Right renal cortex interstitium (tissue), 3 donors: ENCODE measurements around the gene FAM117A. TPM values are rescaled to one million over a fixed set of nuclear protein-coding genes. Genes with fewer than 3 reads are reported as not detected.
A peak's percentile ranks its signal among the peaks of the same experiment; 100 is the strongest.
"Not testable (repeated sequence)": the region's sequence is repeated elsewhere in the genome, so short reads cannot be mapped to it uniquely, and the experiment has no call there.

Experiments
- DNase-seq, 3 donors: peaks; one replicate each; pipeline ENCODE4 v3.0.0-alpha.2; 2013; ENCODE audit warnings: low read depth in 3 of 3, low spot score in 2 of 3
- polyA plus RNA-seq, 3 donors: library from polyadenylated mRNA; unstranded; fragments of 120-200 nt; gene quantifications; one replicate each; pipeline ENCODE4 v1.2.1, GENCODE V29; 2013; ENCODE audit not compliant: insufficient read length in 3 of 3

The FAM117A gene
- polyA plus RNA-seq, 3 donors, result 16.4 to 17.8 (median 17.3) TPM

DNA sequence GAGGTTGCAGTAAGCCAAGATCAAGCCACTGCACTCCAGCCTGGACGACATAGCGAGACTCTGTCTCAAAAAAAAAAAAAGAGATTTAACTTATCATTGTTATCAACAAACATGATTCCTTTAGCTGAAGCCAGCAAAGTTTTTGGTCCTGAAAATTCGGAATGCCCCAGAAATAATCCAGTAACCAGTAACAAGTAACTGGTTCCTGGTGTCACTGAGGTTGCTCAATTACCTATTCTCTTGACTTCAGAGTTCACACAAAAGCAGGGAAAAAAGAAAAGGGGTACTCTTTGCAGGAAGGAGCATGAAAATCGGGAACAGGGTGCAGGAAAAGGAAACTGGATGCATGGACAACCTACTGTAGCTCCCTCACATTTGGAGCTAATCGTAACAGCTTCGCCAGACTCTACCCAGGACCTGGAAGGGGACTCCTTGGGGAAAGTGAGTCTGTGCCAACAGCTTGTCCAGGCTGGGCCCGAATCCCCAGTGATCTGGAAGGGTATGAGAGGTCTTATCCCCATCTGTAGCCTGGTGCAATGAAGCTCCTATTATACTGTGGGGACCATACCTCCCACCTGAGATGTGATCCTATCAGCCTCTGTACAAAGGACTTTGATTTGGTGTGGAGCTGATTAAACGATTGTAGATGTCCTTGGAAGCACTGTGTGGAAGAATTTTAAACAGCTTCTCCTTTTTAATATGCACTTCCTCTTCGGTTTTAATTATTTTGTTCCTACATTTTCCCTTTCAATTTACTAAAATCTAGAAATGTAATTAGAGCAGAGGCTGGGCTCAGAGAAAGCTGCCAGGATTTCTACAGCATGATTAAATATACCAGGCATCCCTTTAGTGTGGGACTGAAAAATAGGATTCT is 82.6 kb downstream of the FAM117A start:
- no peak for DNase-seq

DNA sequence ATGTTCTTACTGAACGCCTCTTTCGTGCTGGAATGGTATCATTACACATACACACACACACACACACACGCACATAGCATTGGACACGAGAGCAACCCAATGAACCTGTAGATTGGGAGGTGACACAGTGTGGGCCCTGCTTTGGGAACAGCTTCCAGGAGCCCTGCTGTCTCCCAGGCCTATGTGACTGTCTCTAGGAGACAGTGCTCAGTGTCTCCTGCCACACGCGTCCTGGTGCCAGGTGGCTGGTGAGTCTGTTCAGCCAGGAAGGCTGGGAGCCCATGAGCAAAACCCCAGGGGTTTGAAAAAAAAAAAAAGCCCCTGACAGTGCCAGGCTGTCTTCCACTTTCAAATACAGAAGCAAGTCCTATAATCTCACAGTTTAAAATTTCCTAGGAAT is 83.6 kb downstream of the FAM117A start:
- no peak for DNase-seq

DNA sequence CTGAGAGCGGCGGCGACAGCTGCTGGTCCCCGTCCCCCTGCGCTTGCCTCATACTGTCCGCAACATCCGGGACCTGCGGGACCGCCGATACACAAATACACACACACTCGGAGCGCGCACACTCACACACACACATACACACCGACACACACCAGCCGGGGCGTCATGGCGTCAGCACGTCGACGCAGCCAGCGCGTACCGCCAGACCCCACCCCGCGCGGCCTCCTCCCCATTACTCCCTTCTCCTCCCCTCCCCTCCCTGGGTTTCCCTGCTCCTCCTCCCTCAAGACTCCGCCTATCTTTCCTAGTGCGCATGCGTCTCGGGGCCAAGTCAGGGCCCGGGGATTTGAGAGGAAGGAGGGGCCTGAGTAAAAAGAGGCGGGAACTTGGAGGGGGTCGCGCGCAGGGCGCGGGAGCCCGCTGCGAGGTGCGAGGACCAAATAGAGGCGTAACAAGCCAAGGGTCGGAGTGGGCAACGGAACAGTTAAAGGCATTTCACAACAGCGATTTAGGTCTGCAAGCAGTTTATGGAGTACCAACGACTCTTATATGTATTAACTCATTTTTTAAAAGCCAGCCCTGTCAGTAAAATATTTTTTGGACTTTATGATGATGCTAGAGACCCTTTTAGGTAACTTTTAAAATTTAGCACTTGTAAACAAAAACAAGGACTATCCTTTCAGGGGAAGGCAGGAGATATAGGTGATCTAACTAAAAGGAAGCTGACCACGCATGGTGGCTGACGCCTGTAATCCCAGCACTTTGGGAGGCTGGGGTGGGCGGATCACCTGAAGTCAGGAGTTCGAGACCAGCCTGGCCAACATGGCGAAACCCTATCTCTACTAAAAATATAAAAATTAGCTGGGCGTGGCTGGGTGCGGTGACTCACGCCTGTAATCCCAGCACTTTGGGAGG is 85.7 kb downstream of the FAM117A start, which contains the start of gene SPOP:
Gene SPOP, minus strand, starts transcription at position 165 of the 915 bp plus-strand sequence. CDS start 55,287 bp downstream, outside the sequence.
- peak; percentile 97 to 99 (median 98) for DNase-seq

DNA sequence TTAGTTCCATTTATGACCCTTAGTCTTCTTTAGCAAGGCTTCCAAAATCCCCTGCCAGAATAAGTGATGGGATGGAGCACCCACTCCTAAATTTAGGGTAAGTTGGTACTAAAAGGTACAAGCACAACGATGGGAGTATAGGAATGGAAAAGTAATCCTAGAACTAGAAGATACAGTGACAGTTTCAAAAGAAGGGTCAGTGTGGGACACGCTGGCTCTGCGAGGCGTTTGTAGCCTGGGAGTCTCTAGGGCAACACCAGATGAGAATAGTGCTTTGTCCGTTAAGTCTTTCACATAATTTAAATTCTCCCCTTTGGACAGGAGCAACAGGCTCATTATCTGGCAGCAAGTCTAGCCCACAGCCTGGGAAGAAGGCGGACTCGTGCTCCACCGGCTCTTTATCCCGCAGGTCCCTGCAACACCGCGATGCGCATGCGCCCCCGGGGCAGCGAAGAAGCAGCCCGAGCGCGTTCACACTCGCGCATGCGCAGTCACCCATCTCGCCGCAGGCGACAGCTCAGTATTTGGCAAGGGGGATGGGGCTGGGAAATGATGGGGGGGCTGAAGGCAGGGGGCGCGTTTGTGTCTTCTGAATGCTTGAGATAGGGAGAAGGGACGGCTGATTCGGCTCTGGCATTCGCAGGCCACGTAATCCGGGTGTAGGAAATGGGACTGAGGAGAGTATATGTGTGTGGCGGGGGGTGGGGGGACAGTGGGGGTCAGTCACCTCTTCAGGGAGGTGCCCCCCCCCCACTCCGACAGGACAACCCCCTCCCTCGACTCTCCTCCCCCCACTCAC is 86.6 kb downstream of the FAM117A start:
- peak; percentile 92 for DNase-seq

DNA sequence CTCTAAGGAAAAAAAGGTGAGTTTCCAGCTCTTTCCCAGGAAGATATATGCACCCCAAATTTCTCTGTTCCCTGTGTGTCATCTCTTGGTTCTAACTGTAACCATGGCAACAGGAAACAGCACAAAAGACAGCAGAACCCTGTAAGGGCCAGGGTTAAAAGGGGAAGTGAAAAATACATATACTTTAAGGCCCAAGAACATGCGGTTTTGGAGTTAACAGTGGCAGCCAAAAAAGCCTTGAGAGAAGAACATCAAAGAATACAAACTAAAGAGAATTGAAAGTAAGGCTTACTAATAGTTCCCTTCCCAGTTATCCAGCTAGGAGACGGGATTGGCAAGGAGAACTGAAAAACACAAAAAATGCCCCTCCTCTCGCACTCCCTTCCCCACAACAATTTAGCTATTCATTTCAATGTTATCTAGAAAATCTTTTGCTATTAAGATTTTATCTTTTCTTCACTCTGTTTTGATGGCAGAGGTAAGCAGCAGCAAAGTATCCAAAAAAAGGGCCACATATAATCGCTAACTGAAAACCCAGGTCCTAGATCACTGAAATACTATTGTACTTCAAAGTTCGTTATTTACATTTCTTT is 87.6 kb downstream of the FAM117A start:
- DNase-seq, result no peak

DNA sequence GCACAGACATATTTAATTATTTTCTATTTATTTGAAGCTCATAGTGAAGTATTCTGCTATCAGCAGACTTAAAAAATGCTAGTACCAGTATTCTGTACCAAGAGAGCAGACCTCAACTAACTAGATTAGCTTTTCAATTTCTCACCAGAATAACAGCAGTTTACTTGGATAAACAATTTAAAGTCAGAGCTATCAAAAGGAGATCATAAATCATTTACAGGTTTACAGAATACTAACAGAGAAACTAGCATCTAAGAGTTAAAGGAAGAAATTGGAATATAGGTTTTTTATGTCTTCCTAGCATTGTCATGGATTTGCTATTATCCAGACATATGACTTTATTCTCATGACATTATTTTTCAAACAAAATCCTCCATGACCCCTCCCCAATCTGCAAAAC is 89.4 kb downstream of the FAM117A start:
- no peak for DNase-seq

DNA sequence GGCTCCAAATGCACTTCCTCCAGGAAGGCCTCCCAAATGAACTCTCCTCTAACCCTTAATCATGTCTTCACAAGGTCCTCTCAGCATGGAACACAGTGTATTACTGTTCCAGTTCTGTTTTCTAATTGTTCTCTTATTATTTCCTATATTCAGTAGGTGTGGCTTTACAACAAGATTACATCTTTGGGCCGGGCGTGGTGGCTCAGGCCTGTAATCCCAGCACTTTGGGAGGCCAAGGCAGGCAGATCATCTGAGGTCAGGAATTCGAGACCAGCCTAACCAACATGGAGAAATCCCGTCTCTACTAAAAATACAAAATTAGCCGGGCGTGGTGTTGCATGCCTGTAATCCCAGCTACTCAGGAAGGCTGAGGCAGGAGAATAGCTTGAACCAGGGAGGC is 90.3 kb downstream of the FAM117A start:
- not testable (repeated sequence) for DNase-seq

DNA sequence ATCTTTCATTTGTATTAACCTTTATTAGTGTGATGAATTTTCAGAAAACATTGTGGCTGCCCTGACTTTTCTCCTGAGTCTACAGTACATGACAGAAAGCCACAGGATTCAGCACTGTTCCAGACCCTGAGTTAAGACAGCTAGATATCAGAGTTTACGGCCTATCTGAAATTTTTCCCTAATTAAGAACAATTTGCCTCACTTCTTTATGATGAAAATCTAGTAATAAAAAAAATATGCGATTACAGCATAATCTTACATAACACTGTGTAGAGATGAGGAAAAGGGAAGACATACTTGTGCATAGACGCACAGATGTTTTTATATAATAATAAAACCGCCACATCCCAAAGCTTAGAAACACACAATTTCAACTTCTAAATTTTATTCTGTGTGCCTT is 93.3 kb downstream of the FAM117A start:
- no peak for DNase-seq

DNA sequence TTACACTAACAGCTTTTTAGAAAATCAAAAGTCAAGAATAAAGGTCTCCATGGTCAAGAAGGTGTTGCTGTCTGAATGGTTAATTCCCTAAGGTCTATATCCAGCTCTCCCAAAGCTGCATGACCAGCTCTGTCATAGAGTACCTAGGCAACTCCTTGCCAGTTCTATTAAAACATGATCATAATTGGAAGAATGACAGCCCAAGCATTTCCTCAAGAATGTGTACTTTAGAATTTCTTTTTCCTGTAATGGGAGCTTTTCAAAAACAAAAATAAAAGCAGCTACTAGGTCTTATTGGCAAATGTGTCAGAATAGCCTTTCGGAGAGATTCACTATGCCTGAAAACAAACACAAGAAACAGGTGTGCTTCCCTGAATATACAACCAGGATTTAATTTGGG is 93.9 kb downstream of the FAM117A start:
- no peak for DNase-seq

DNA sequence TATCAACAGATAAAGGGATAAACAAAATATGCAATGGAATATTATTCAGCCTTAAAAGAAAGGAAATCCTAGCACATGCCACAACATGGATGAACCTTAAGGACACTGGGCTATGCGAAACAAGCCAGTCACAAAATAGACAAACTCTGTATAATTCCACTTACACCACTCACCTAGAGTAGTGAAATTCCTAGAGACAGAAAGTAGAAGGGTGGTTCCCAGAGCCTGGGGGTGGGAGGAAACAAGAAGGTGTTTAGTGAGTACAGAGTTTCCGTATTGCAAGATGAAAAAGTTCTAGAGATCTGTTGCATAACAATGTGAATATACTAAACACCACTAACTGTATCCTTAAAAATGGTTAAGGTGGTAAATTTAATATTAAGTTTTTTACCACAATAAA is 96.1 kb downstream of the FAM117A start:
- DNase-seq, result no peak

DNA sequence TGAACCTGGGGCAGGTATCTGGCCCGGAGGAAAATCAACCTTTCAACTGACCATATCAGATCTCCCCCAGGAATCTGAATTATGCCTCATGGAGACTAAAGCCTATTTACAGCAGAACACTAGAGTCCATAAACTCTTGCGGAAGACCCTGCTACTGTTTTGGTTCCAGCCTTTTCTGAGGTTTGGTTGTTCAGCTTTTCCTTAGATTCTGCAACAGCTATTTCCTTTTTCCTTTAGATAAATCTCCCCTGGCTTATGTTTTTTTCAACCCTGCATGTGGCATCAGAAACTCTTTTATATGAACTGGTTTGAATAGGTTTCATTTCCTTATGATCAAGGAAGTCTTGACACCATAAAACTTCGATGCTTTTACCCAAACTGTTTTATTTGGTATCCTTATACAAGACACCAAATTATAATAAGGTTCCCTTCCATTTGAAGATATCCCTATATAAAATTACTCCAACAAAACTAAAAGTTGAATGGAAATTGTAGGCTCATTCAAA is 99.2 kb downstream of the FAM117A start:
- DNase-seq, result no peak

Other genes starting within 250 kb of the FAM117A start
- gene NXPH3, start 188.3 kb downstream of the FAM117A start, polyA plus RNA-seq, result 1 to 10 TPM; 1.3 to 1.5 (median 1.4) TPM
- gene SPOP, start 86.0 kb downstream of the FAM117A start, polyA plus RNA-seq, result 10 to 100 TPM; 62.8 to 70.9 (median 65.7) TPM
- gene SLC35B1, start 56.2 kb downstream of the FAM117A start, polyA plus RNA-seq, result 10 to 100 TPM; 85.4 to 95.6 (median 88.2) TPM
- 10 to 100 TPM; 49.9 to 53.4 (median 50.0) TPM for gene KAT7, start 24.6 kb upstream of the FAM117A start, polyA plus RNA-seq
- gene TAC4, start 83.9 kb upstream of the FAM117A start, polyA plus RNA-seq, result under 1 TPM in 2 of 3 donors, not detected in 1; 0.22 to 0.40 TPM
- under 1 TPM; 0.28 to 0.61 (median 0.39) TPM for gene DLX4, start 205.1 kb upstream of the FAM117A start, polyA plus RNA-seq
- 1 to 10 TPM in 2 of 3 donors, under 1 TPM in 1; 0.64 to 2.0 (median 1.4) TPM for gene DLX3, start 231.1 kb upstream of the FAM117A start, polyA plus RNA-seq